ENCODE data around the gene INSR. TPM values are rescaled to one million over a fixed set of nuclear protein-coding genes. Genes with fewer than 3 reads are reported as not detected.

The INSR gene
- total RNA-seq, 4 donors from 2014 or later = 150 to 420 (median 196) TPM

- no peaks in the 10 kb centered on the region for H3K36me3 ChIP-seq
- H3K9me3 ChIP-seq = no peaks in the 10 kb centered on the region
- WGBS, 2 donors = 86 to 88% methylated on average over 7 of the region's 7 CpGs
- TF ChIP-seq EP300 (IDR thresholded peaks at IDR 0.05) (no peak), POLR2A (IDR thresholded peaks at IDR 0.05) (no peak)
- no peak overlapping the region for H3K27ac ChIP-seq
- H3K27me3 ChIP-seq = no peaks in the 10 kb centered on the region
- H3K4me1 ChIP-seq = no peaks in the 10 kb centered on the region
- no peak for DNase-seq (ENCODE audit: low spot score in 2 of 2)
- H3K4me3 ChIP-seq = no peak overlapping the region
Observed at GRCh38 chr19:7307590-7308218, 13.5 kb upstream of the INSR start.

- 46 to 69% methylated on average over 9 of the region's 9 CpGs for WGBS, 2 donors
- DNase-seq (ENCODE audit: low spot score in 2 of 2) = no peak
- no peaks in the 10 kb centered on the region for H3K4me1 ChIP-seq
- no peak overlapping the region for H3K4me3 ChIP-seq
- no peaks in the 10 kb centered on the region for H3K36me3 ChIP-seq
- TF ChIP-seq CTCF (IDR thresholded peaks at IDR 0.05) (no peak), POLR2A (IDR thresholded peaks at IDR 0.05) (no peak), EP300 (IDR thresholded peaks at IDR 0.05) (no peak)
- H3K27me3 ChIP-seq = no peaks in the 10 kb centered on the region
- H3K9me3 ChIP-seq = no peaks in the 10 kb centered on the region
- H3K27ac ChIP-seq = no peak overlapping the region
Observed at GRCh38 chr19:7304200-7304599, 10.0 kb upstream of the INSR start.

GRCh38 chr19:7303470-7303869 is 9.3 kb upstream of the INSR start:
- DNase-seq (ENCODE audit: low spot score in 2 of 2) = no peak
- H3K9me3 ChIP-seq = no peaks in the 10 kb centered on the region
- TF ChIP-seq POLR2A (IDR thresholded peaks at IDR 0.05) = no peak
- no peak for TF ChIP-seq EP300 (IDR thresholded peaks at IDR 0.05)
- no peak for TF ChIP-seq CTCF (IDR thresholded peaks at IDR 0.05)
- no peaks in the 10 kb centered on the region for H3K4me1 ChIP-seq
- H3K27ac ChIP-seq = no peak overlapping the region
- H3K4me3 ChIP-seq = no peak overlapping the region
- no peaks in the 10 kb centered on the region for H3K36me3 ChIP-seq
- WGBS, 2 donors = 76 to 77% methylated on average over 4 of the region's 4 CpGs
- H3K27me3 ChIP-seq = no peaks in the 10 kb centered on the region

GRCh38 chr19:7301525-7301924 is 7.3 kb upstream of the INSR start:
- TF ChIP-seq POLR2A (IDR thresholded peaks at IDR 0.05) (no peak), EP300 (IDR thresholded peaks at IDR 0.05) (no peak), CTCF (IDR thresholded peaks at IDR 0.05) (no peak)
- Histone ChIP-seq H3K4me1 (no peaks in the 10 kb centered on the region), H3K27ac (no peak overlapping the region), H3K4me3 (no peak overlapping the region), H3K36me3 (no peaks in the 10 kb centered on the region), H3K27me3 (no peaks in the 10 kb centered on the region), H3K9me3 (no peaks in the 10 kb centered on the region)
- DNase-seq (ENCODE audit: low spot score in 2 of 2) = no peak
- WGBS, 2 donors = 84 to 91% methylated on average over 5 of the region's 5 CpGs

- TF ChIP-seq EP300 (IDR thresholded peaks at IDR 0.05) = no peak
- no peak overlapping the region for H3K4me3 ChIP-seq
- peaks cover 0 to 12% (median 8%) of the 10 kb centered on the region in 4 donors for H3K4me1 ChIP-seq
- 55 to 68% methylated on average over 7 of the region's 7 CpGs for WGBS, 2 donors
- no peaks in the 10 kb centered on the region for H3K9me3 ChIP-seq
- no peak overlapping the region for H3K27ac ChIP-seq
- H3K36me3 ChIP-seq = no peaks in the 10 kb centered on the region
- DNase-seq (ENCODE audit: low spot score in 2 of 2) = no peak
- no peaks in the 10 kb centered on the region for H3K27me3 ChIP-seq
Observed at GRCh38 chr19:7297742-7298141, 3.5 kb upstream of the INSR start.

GRCh38 chr19:7295912-7296536 is 1.8 kb upstream of the INSR start:
- no peaks in the 10 kb centered on the region for H3K36me3 ChIP-seq

More at GRCh38 chr19:7295912-7296536, 1.8 kb upstream of the INSR start:
- H3K4me1 ChIP-seq = peaks cover 0 to 18% (median 11%) of the 10 kb centered on the region in 4 donors
- no peaks in the 10 kb centered on the region for H3K27me3 ChIP-seq
- no peaks in the 10 kb centered on the region for H3K9me3 ChIP-seq
- 93 to 95% methylated on average over 6 of the region's 6 CpGs for WGBS, 2 donors
- no peak overlapping the region for H3K4me3 ChIP-seq
- TF ChIP-seq EP300 (IDR thresholded peaks at IDR 0.05) = no peak
- no peak for TF ChIP-seq CTCF (IDR thresholded peaks at IDR 0.05)
- no peak for TF ChIP-seq POLR2A (IDR thresholded peaks at IDR 0.05)
- no peak for DNase-seq (ENCODE audit: low spot score in 2 of 2)
- H3K27ac ChIP-seq = no peak overlapping the region
